Astrocyte of the cerebellum (primary cell): ENCODE data around the gene RPUSD1.

Experiments used
- DNase-seq: peaks from one replicate; pipeline ENCODE4 v3.0.0-alpha.2; 2011; ENCODE audit warnings: low read depth
- H3K4me3 ChIP-seq: 2 replicates; pipeline ENCODE4 v1.5.1; 2011; ENCODE audit warnings: mild to moderate bottlenecking, low read depth, low read length, moderate library complexity
- in situ Hi-C: cut with HindIII; loops from 2 replicates; pipeline ENCODE4 v1.10.0; 2017; ENCODE audit warnings: low sequenced_read_pairs
- TF ChIP-seq, protein P1 (sequence below): IDR thresholded peaks from 2 replicates; pipeline ENCODE4 v1.5.1; 2012; ENCODE audit warnings: low read length, low read depth, moderate library complexity, mild to moderate bottlenecking; ENCODE audit errors: missing control alignments

RPUSD1 gene

DNA sequence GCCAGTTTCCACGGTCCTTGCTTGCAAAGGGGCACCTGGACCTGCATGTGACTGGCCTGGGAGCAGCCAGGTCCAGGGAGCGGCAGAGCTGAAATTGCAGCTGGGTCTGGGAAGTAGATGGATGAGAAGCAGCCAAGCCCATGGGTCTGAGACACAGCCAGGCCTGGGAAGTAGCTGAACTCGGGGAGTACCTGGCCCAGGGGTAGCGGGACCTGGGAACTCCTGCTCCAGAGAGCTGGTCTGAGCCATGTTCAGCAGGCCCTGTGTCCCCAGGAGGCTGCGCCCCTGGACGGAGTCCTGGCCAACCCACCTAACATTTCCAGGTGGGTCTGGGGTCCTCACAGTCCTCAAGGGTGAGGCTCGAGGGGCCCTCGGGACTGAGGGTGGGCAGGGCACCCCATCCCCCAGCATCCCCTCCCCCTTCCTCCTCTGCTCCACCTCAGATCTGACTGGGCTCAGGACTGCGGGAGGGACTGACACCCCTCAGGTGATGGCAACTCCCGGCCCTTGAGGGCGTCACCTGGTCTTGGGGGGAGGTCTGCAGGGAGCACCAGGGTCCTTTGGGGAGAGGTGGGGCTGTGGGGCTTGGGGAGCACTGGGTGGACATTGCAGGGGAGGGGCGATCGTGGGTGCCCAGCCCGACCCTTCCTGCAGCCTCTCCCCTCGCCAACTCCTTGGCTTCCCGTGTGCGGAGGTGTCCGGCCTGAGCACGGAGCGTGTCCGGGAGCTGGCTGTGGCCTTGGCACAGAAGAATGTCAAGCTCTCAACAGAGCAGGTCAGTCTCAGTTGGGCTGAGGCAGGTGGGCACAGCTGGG is 24.6 kb downstream of the RPUSD1 start:
- TF ChIP-seq, protein P1, sequence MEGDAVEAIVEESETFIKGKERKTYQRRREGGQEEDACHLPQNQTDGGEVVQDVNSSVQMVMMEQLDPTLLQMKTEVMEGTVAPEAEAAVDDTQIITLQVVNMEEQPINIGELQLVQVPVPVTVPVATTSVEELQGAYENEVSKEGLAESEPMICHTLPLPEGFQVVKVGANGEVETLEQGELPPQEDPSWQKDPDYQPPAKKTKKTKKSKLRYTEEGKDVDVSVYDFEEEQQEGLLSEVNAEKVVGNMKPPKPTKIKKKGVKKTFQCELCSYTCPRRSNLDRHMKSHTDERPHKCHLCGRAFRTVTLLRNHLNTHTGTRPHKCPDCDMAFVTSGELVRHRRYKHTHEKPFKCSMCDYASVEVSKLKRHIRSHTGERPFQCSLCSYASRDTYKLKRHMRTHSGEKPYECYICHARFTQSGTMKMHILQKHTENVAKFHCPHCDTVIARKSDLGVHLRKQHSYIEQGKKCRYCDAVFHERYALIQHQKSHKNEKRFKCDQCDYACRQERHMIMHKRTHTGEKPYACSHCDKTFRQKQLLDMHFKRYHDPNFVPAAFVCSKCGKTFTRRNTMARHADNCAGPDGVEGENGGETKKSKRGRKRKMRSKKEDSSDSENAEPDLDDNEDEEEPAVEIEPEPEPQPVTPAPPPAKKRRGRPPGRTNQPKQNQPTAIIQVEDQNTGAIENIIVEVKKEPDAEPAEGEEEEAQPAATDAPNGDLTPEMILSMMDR, result no peak
- no peak overlapping the region for H3K4me3 ChIP-seq
- in situ Hi-C loops, result no loop called here
- no peak for DNase-seq

DNA sequence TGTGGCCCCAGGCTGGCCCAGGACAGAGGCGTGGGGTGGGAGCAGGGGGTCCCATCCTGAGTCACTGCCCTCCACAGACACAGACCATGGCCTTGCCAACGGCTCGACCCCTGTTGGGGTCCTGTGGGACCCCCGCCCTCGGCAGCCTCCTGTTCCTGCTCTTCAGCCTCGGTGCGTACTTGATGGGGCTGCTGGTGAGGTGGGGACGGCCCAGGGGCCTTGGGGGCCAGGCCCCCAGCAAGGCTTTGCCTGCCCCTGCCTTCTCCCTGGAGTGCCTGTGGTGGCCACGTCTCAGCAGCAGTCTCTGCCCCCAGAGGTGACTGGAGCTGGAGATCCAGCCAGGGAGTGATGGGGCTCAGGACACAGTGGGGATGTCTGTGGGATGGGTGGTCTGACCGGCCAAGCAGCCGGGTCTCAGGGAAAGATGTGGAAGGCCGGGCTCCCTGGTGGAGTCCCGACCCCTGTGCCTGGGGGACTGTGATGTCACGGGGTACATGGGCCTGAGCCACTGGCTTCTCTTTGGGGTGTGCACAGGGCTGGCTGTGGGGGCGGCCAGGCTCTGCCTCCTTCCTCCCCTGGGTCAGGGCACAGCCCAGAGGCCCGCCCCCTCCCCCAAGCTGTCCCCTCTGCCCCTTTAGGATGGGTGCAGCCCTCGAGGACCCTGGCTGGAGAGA is 25.4 kb downstream of the RPUSD1 start:
- H3K4me3 ChIP-seq, result no peak overlapping the region
- TF ChIP-seq, protein P1, result no peak
- in situ Hi-C loops, result no loop called here
- no peak for DNase-seq

DNA sequence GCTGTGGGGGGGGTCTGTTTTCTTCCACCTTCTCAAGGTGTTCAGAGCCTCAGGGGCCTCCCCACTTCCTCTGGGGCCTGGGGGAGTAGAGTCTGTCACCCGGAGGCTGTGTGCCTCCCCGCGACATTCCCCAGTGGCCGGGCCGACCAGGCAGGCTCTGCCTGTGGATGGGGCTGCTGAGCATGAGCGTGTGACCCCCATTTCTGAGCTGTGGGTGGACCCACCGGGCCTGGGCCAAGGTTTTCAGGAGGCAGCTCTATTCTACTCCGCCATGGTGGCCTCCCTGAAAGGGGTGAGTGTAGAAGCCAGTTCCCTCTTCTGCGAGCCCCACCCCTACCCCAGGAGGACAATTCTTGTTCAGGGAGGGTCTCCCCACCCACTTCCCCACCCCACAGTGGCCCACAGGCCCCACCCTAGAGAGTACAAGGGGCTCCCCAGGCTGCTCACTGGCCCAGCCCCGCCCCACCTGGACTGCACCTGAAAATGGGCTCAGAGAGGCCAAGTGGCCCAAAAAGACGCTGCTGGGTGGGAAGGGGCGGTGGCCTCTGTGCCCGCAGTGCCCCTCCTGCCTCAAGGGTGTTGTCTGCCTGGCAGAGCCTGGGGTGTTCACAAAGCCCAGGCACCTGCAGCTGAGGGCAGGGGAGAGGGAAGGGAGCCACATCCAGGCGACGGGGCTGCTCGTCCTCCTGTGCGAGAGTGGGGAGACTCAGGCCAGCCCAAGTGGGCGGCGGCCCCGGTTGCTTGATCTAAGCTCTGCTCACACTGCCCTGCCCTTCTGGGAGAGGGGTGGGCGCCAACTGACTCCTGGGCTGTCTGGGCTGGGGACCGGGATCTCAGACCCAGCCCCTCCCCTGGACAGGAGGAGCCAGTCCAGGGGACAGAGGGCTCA is 26.3 kb downstream of the RPUSD1 start:
- in situ Hi-C loops, result no loop called here
- TF ChIP-seq, protein P1, result no peak
- no peak overlapping the region for H3K4me3 ChIP-seq
- DNase-seq, result no peak

DNA sequence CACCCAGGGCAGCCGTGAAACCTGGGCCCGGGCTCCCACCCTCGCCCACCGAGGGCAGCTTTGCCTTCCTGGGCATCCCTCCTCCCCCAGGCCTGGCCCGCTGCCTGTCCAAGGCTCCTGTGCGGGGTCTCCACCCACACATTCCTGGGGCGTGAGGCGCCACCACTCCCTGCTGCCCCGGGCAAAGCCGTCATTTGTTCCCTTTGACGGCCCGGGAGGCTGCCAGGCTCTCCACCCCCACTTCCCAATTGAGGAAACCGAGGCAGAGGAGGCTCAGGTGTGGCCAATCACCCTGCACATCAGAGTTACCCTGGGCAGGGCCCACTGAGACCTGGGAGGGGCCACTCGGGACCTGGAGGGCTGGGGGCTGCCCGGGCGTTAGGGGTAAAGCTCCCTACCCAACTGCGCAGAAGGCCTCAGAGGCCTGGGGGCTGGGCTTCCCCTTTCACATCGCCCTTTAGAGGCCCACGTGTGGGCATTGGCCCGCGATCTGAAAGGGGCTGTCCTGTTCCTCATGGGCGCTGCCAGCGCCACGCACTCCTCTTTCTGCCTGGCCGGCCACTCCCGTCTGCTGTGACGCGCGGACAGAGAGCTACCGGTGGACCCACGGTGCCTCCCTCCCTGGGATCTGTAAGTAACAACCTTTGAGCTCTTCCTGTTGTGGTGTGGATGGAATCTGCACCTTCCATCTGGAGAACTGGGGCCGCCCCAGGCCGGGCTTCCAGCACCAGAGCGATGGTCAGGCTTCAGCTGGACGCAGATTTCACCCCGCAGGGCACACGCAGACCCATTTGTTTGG is 27.4 kb downstream of the RPUSD1 start, which contains the start of gene MSLN:
MSLN (plus strand) TSS at position 190 of the 799 bp plus-strand sequence. CDS start 1,947 bp downstream, outside the sequence.
- H3K4me3 ChIP-seq, result no peak within 1 kb of the TSS
- DNase-seq, result no peak
- in situ Hi-C loops, result no loop called here
- TF ChIP-seq, protein P1, result no peak

DNA sequence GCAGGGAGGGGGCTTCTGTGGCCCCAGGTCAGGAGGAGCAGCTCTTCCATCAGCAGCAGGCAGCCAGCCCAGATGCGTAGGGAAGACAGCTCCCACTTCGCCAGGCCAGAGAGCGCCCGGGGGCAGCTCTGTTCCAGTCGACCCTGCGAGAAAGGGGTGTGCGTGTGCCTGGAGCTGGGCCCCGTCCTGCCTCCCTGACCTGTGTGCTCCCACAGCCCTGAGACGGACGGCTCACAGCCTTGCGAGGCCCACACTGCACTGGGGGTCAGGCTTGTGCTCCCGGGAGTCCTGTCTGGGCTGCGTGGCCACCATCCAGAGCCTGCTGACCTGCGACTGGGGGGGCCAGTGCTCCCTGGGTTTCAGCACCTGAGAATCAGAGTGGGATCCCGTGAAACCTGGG is 28.1 kb downstream of the RPUSD1 start:
- in situ Hi-C loops, result no loop called here
- no peak for DNase-seq

More for the DNA sequence above, 28.1 kb downstream of the RPUSD1 start:
- TF ChIP-seq, protein P1, result no peak
- no peak overlapping the region for H3K4me3 ChIP-seq
